B cell (primary cell): ENCODE data around the gene DTNBP1.

ENCODE experiments used
- EZH2 ChIP-seq: IDR thresholded peaks from 2 replicates; pipeline ENCODE4 v1.6.1; 2012; ENCODE audit warnings: borderline replicate concordance, low read depth, mild to moderate bottlenecking, moderate library complexity, low read length; ENCODE audit not compliant: insufficient read depth, poor library complexity, severe bottlenecking
- TF ChIP-seq, protein P1 (sequence below): fragments of 200-600 bp; IDR thresholded peaks from one replicate; pipeline ENCODE4 v1.8.0; 2022; ENCODE audit warnings: antibody characterized with exemption, mild to moderate bottlenecking

DNA sequence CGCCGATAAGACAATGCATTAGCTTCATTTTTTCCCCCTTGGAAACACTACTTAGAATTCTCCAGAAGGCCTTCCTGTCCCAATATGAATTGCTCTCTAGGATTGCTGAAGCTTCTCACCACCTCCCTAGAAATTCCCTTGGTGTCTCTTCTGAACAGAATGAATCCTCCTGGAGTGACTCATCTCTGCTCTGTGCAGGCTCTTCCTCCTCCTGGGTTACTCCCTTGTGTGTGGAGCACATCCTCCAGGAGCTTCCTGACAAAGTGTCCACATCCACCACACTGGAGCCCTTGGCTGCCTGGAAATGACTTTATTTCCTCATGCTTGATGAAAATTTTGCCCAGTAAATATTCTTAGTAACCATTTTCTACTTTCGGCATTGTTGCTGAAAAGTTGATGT, 54.4 kb downstream of the DTNBP1 start:
- TF ChIP-seq, protein P1, sequence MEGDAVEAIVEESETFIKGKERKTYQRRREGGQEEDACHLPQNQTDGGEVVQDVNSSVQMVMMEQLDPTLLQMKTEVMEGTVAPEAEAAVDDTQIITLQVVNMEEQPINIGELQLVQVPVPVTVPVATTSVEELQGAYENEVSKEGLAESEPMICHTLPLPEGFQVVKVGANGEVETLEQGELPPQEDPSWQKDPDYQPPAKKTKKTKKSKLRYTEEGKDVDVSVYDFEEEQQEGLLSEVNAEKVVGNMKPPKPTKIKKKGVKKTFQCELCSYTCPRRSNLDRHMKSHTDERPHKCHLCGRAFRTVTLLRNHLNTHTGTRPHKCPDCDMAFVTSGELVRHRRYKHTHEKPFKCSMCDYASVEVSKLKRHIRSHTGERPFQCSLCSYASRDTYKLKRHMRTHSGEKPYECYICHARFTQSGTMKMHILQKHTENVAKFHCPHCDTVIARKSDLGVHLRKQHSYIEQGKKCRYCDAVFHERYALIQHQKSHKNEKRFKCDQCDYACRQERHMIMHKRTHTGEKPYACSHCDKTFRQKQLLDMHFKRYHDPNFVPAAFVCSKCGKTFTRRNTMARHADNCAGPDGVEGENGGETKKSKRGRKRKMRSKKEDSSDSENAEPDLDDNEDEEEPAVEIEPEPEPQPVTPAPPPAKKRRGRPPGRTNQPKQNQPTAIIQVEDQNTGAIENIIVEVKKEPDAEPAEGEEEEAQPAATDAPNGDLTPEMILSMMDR = no peak
- TF ChIP-seq EZH2 = no peak
